ENCODE measurements around the gene ST8SIA5.

ST8SIA5 gene

GRCh38 chr18:46721331-46721730 lies 35.5 kb downstream of the ST8SIA5 start:
- Histone ChIP-seq H3K4me3 (ENCODE audit: low read depth, low read length) (no peak overlapping the region), H3K4me1 (ENCODE audit: control insufficient read depth, insufficient read depth, low read length) (no peaks in the 10 kb centered on the region), H3K36me3 (ENCODE audit: control insufficient read depth, insufficient read depth, low read length) (no peaks in the 10 kb centered on the region), H3K9me3 (ENCODE audit: control insufficient read depth, insufficient read depth, low read length) (no peaks in the 10 kb centered on the region), H3K27me3 (ENCODE audit: control insufficient read depth, insufficient read depth, low read length) (no peaks in the 10 kb centered on the region), H3K9ac (ENCODE audit: low read depth, low read length) (no peak overlapping the region)

GRCh38 chr18:46720521-46720920 lies 36.3 kb downstream of the ST8SIA5 start:
- H3K27me3 ChIP-seq (ENCODE audit: control insufficient read depth, insufficient read depth, low read length): no peaks in the 10 kb centered on the region
- no peaks in the 10 kb centered on the region for H3K9me3 ChIP-seq (ENCODE audit: control insufficient read depth, insufficient read depth, low read length)
- H3K4me1 ChIP-seq (ENCODE audit: control insufficient read depth, insufficient read depth, low read length): no peaks in the 10 kb centered on the region
- no peak overlapping the region for H3K4me3 ChIP-seq (ENCODE audit: low read depth, low read length)
- no peak overlapping the region for H3K9ac ChIP-seq (ENCODE audit: low read depth, low read length)
- H3K36me3 ChIP-seq (ENCODE audit: control insufficient read depth, insufficient read depth, low read length): no peaks in the 10 kb centered on the region

DNA sequence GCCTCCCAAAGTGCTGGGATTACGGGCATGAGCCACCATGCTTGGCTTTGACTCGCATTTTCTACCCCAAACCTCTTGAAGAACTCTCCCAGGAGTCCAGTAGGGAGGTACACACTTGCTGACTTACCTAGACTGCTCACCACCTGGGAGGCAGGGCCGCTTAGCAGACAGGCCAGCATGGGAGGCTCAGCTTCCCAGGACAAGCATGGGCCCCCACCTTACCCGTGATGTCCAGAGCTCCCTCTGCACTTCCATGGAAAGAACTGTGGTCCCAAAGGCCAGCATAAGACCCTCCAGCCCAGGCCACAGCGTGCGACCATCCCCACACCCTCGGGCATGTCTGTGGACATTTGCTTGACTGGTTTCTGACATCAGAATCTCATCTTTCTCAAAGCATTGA lies 36.8 kb downstream of the ST8SIA5 start:
- no peak overlapping the region for H3K9ac ChIP-seq (ENCODE audit: low read depth, low read length)
- no peaks in the 10 kb centered on the region for H3K4me1 ChIP-seq (ENCODE audit: control insufficient read depth, insufficient read depth, low read length)
- no peaks in the 10 kb centered on the region for H3K9me3 ChIP-seq (ENCODE audit: control insufficient read depth, insufficient read depth, low read length)
- H3K4me3 ChIP-seq (ENCODE audit: low read depth, low read length): no peak overlapping the region
- H3K27me3 ChIP-seq (ENCODE audit: control insufficient read depth, insufficient read depth, low read length): no peaks in the 10 kb centered on the region
- H3K36me3 ChIP-seq (ENCODE audit: control insufficient read depth, insufficient read depth, low read length): no peaks in the 10 kb centered on the region

DNA sequence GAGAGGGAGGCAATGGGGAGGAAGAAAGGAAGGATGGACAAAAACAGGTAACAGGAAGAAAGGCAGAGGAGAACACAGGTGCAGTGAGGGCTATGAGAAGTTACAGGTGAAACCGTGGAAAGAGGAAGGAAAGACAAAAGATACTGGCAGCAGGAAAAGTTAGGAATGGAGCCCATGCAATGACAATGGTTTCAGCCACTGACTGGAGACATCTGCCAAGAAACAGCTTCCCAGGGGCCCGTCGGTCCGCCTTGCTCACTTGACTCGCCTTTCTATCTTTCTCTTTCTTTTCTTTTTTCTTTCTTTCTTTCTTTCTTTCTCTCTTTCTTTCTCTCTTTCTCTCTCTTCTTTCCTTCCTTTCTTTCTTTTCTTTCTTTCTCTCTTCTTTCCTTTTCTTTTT lies 37.5 kb downstream of the ST8SIA5 start:
- Histone ChIP-seq H3K27me3 (ENCODE audit: control insufficient read depth, insufficient read depth, low read length) (no peaks in the 10 kb centered on the region), H3K9ac (ENCODE audit: low read depth, low read length) (no peak overlapping the region), H3K4me3 (ENCODE audit: low read depth, low read length) (no peak overlapping the region), H3K4me1 (ENCODE audit: control insufficient read depth, insufficient read depth, low read length) (no peaks in the 10 kb centered on the region), H3K36me3 (ENCODE audit: control insufficient read depth, insufficient read depth, low read length) (no peaks in the 10 kb centered on the region), H3K9me3 (ENCODE audit: control insufficient read depth, insufficient read depth, low read length) (no peaks in the 10 kb centered on the region)

DNA sequence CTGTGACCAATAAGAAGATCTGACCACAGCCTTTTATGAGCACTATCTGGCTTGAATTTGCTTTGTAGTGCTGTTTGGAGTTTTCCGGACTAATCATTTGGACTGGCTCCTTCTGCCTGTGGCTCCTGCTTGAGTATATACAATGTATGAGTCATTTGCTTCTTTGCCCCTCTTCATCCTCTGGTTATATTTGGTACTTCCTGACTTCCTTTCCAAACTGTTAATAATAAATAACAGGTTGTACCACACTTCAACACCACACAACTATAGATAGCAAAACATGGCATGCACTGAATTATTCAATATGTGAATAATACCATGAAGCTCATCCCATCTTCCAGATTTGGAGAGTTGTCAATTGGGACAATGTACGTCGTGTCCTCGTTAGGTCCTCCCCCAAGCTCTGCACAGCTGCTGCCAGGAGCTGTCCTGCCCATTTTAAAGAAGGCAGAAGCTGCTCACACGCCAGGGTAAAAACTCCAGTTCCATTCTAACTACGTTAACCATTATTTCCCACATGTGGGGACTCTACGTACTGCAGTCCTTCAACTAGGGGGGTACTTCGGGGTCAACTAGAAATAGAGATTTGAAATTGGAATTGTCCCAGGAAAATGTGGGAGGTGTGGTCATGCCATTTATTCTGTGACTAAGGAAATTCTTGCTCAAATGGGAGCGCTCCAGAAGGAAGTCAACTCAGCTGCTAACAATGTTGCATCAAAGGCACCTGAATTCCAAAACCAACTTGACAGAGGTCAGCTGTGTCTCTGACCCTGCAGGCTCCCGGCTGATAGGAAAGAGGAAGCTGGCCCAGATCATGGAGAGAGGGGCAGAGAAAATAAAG lies 38.1 kb downstream of the ST8SIA5 start:
- H3K4me1 ChIP-seq (ENCODE audit: control insufficient read depth, insufficient read depth, low read length): no peaks in the 10 kb centered on the region
- H3K36me3 ChIP-seq (ENCODE audit: control insufficient read depth, insufficient read depth, low read length): no peaks in the 10 kb centered on the region
- H3K4me3 ChIP-seq (ENCODE audit: low read depth, low read length): no peak overlapping the region
- H3K27me3 ChIP-seq (ENCODE audit: control insufficient read depth, insufficient read depth, low read length): no peaks in the 10 kb centered on the region
- H3K9ac ChIP-seq (ENCODE audit: low read depth, low read length): no peak overlapping the region
- H3K9me3 ChIP-seq (ENCODE audit: control insufficient read depth, insufficient read depth, low read length): no peaks in the 10 kb centered on the region

- Histone ChIP-seq H3K4me1 (ENCODE audit: control insufficient read depth, insufficient read depth, low read length) (no peaks in the 10 kb centered on the region), H3K9ac (ENCODE audit: low read depth, low read length) (no peak overlapping the region)
These were observed 40.0 kb downstream of the ST8SIA5 start for GRCh38 chr18:46716827-46717226.

DNA sequence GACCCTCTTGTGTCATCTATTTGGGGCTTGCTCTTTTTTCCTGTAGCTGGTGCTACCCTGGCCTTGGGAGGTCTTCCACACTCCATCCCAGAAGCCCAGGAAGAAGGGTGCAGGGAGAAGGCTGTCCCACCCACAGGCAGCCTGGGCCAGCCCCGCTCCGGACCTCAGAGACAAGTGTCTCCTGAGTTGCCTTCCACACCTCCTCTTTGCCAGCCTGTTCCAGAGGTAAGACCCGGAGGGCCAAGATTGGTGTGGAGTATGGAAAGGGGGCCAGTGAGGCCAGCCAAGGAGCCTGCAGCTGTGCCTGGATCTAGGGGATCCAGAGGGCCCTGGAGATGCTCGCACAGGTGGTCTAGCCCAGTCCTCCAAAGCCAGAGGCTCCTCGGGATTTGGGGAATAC lies 40.5 kb downstream of the ST8SIA5 start:
- no peaks in the 10 kb centered on the region for H3K4me1 ChIP-seq (ENCODE audit: control insufficient read depth, insufficient read depth, low read length)
- H3K4me3 ChIP-seq (ENCODE audit: low read depth, low read length): no peak overlapping the region
- H3K9me3 ChIP-seq (ENCODE audit: control insufficient read depth, insufficient read depth, low read length): no peaks in the 10 kb centered on the region
- H3K36me3 ChIP-seq (ENCODE audit: control insufficient read depth, insufficient read depth, low read length): no peaks in the 10 kb centered on the region
- no peaks in the 10 kb centered on the region for H3K27me3 ChIP-seq (ENCODE audit: control insufficient read depth, insufficient read depth, low read length)
- H3K9ac ChIP-seq (ENCODE audit: low read depth, low read length): no peak overlapping the region

More at GRCh38 chr18:46716827-46717226, 40.0 kb downstream of the ST8SIA5 start:
- no peak overlapping the region for H3K4me3 ChIP-seq (ENCODE audit: low read depth, low read length)
- no peaks in the 10 kb centered on the region for H3K9me3 ChIP-seq (ENCODE audit: control insufficient read depth, insufficient read depth, low read length)
- no peaks in the 10 kb centered on the region for H3K27me3 ChIP-seq (ENCODE audit: control insufficient read depth, insufficient read depth, low read length)
- H3K36me3 ChIP-seq (ENCODE audit: control insufficient read depth, insufficient read depth, low read length): no peaks in the 10 kb centered on the region

GRCh38 chr18:46715062-46715461 lies 41.8 kb downstream of the ST8SIA5 start:
- H3K36me3 ChIP-seq (ENCODE audit: control insufficient read depth, insufficient read depth, low read length): no peaks in the 10 kb centered on the region
- H3K4me1 ChIP-seq (ENCODE audit: control insufficient read depth, insufficient read depth, low read length): no peaks in the 10 kb centered on the region
- H3K9ac ChIP-seq (ENCODE audit: low read depth, low read length): no peak overlapping the region
- H3K27me3 ChIP-seq (ENCODE audit: control insufficient read depth, insufficient read depth, low read length): no peaks in the 10 kb centered on the region
- no peaks in the 10 kb centered on the region for H3K9me3 ChIP-seq (ENCODE audit: control insufficient read depth, insufficient read depth, low read length)
- no peak overlapping the region for H3K4me3 ChIP-seq (ENCODE audit: low read depth, low read length)

DNA sequence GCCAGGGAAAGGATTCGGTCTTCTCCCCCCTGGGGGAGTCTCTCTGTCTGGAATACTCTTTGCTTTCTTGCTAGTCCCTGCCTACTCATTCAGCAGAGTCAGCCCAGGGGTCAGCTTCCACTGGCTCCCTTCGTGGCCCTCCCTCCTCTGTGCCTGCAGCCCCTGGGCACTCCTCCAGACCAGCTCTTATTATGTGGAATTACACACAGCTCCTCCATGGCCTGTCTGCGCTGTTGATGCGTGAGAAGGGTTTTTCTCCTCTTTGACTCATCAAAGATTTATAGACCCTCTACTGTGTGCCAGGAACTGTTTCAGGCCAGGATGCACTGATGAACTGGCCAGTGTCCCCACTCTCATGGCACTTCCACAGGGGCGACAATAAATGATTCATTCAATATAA lies 44.4 kb downstream of the ST8SIA5 start:
- H3K4me3 ChIP-seq (ENCODE audit: low read depth, low read length): no peak overlapping the region

GRCh38 chr18:46711444-46711863 lies 45.4 kb downstream of the ST8SIA5 start:
- H3K4me1 ChIP-seq (ENCODE audit: control insufficient read depth, insufficient read depth, low read length): no peaks in the 10 kb centered on the region
- no peak overlapping the region for H3K4me3 ChIP-seq (ENCODE audit: low read depth, low read length)
- H3K27me3 ChIP-seq (ENCODE audit: control insufficient read depth, insufficient read depth, low read length): no peaks in the 10 kb centered on the region
- H3K36me3 ChIP-seq (ENCODE audit: control insufficient read depth, insufficient read depth, low read length): no peaks in the 10 kb centered on the region
- H3K9me3 ChIP-seq (ENCODE audit: control insufficient read depth, insufficient read depth, low read length): no peaks in the 10 kb centered on the region
- H3K9ac ChIP-seq (ENCODE audit: low read depth, low read length): no peak overlapping the region

More for the DNA sequence above, 44.4 kb downstream of the ST8SIA5 start:
- no peaks in the 10 kb centered on the region for H3K36me3 ChIP-seq (ENCODE audit: control insufficient read depth, insufficient read depth, low read length)
- H3K27me3 ChIP-seq (ENCODE audit: control insufficient read depth, insufficient read depth, low read length): no peaks in the 10 kb centered on the region
- H3K9ac ChIP-seq (ENCODE audit: low read depth, low read length): no peak overlapping the region
- H3K4me1 ChIP-seq (ENCODE audit: control insufficient read depth, insufficient read depth, low read length): no peaks in the 10 kb centered on the region
- H3K9me3 ChIP-seq (ENCODE audit: control insufficient read depth, insufficient read depth, low read length): no peaks in the 10 kb centered on the region

- Histone ChIP-seq H3K36me3 (ENCODE audit: control insufficient read depth, insufficient read depth, low read length) (no peaks in the 10 kb centered on the region), H3K9me3 (ENCODE audit: control insufficient read depth, insufficient read depth, low read length) (no peaks in the 10 kb centered on the region), H3K4me3 (ENCODE audit: low read depth, low read length) (no peak overlapping the region), H3K27me3 (ENCODE audit: control insufficient read depth, insufficient read depth, low read length) (no peaks in the 10 kb centered on the region), H3K9ac (ENCODE audit: low read depth, low read length) (no peak overlapping the region), H3K4me1 (ENCODE audit: control insufficient read depth, insufficient read depth, low read length) (no peaks in the 10 kb centered on the region)
These were observed 49.9 kb downstream of the ST8SIA5 start for GRCh38 chr18:46706968-46707367.

DNA sequence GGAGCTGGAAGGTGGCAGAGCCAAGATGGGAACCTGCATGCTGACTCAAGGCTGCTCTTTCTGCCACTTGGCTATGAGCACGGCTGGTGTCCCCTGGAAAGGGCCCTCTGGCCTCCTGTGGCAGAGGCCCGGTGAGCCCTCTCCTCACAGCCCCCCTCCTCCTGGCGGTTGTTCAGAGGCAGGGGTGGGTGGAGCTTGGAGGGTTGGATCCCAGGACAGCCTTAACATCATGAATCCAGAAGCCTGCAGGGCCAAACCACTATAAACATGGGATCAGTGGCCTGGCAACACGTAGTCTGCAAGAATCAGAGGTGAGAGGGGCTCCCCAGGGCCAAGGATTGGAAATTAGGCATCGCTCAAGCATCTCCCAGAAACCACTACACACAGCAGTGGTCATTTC lies 51.3 kb downstream of the ST8SIA5 start:
- H3K4me1 ChIP-seq (ENCODE audit: control insufficient read depth, insufficient read depth, low read length): no peaks in the 10 kb centered on the region
- H3K36me3 ChIP-seq (ENCODE audit: control insufficient read depth, insufficient read depth, low read length): no peaks in the 10 kb centered on the region
- H3K27me3 ChIP-seq (ENCODE audit: control insufficient read depth, insufficient read depth, low read length): no peaks in the 10 kb centered on the region
- H3K9me3 ChIP-seq (ENCODE audit: control insufficient read depth, insufficient read depth, low read length): no peaks in the 10 kb centered on the region
- H3K4me3 ChIP-seq (ENCODE audit: low read depth, low read length): no peak overlapping the region
- no peak overlapping the region for H3K9ac ChIP-seq (ENCODE audit: low read depth, low read length)
